Activated CD8-positive, alpha-beta T cell treated with anti-CD3 and anti-CD28 coated beads, Interleukin-2, amount 10 ng/mL, durations not matched to agents 7 days and 5 days (primary cell): Measurements from ENCODE around the gene GPR146. TPM values are rescaled to one million over a fixed set of nuclear protein-coding genes. Genes with fewer than 3 reads are reported as not detected.

ENCODE experiments used
- ATAC-seq: fragments of 150-1000 bp; cut with Tn5 transposase; one replicate; pipeline ENCODE4 v1.10.0; 2021; ENCODE audit warnings: moderate library complexity
- CTCF ChIA-PET: fragments of 350-600 bp; sonication (Branson Sonifier 250); formaldehyde crosslinking; loops from one replicate; lab custom pipeline; 2021; ENCODE audit warnings: antibody characterized with exemption; lab: Charles Lee
- POLR2A ChIA-PET: fragments of 350-600 bp; sonication (Branson Sonifier 250); formaldehyde crosslinking; loops from one replicate; lab custom pipeline; 2021; ENCODE audit warnings: antibody characterized with exemption; lab: Charles Lee
- DNase-seq: peaks from one replicate; pipeline ENCODE4 v3.0.0-alpha.2; 2020
- H3K27ac Mint-ChIP-seq: one replicate; pipeline ENCODE4 v1.8.0; 2021; ENCODE audit warnings: mild to moderate bottlenecking, mixed read lengths
- H3K27me3 Mint-ChIP-seq: one replicate; pipeline ENCODE4 v1.8.0; 2021; ENCODE audit warnings: low read depth, mixed read lengths
- H3K36me3 Mint-ChIP-seq: one replicate; pipeline ENCODE4 v1.8.0; 2021; ENCODE audit warnings: low read depth, mixed read lengths
- H3K4me1 Mint-ChIP-seq: one replicate; pipeline ENCODE4 v1.8.0; 2021; ENCODE audit warnings: low read depth, mixed read lengths
- H3K4me3 Mint-ChIP-seq: one replicate; pipeline ENCODE4 v1.8.0; 2021; ENCODE audit warnings: mild to moderate bottlenecking, mixed read lengths
- H3K9me3 Mint-ChIP-seq: one replicate; pipeline ENCODE4 v1.8.0; 2022; ENCODE audit warnings: mixed read lengths; ENCODE audit not compliant: insufficient read depth
- total RNA-seq, 2 experiments: library from RNA; stranded (reverse); gene quantifications; one replicate each; pipeline ENCODE4 v1.2.3, GENCODE V29; 2021

GPR146 gene
- total RNA-seq, 2 experiments from 2014 or later = 2.7 to 3.1 TPM

DNA sequence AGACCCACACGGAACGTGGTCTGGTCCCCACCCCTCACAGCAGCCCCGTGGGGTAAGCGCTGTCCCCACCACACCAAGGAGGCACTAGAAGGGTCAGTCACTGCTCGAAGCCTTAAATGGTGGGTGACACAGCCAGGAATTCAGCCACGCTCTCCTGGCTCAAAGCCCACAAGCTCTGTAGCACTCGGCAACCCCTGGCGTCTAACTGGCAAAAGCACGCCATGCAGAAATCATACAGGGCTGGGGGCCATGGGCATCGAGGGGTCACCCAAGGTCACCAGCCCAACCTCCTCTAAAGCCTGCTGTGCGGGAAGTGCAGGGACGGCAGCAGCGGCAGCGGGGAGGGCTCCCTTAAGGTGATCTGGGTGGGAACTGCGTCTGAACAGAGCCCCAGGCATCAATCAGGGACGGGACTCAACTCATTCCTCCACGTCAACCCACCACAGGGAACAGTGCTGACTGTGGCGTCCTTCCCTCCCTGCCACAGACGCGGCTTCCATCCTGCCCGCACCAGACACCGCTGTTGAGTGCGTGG, 51.3 kb downstream of the GPR146 start:
- Mint-ChIP-seq H3K27me3 (no peaks in the 10 kb centered on the region), H3K27ac (no peak overlapping the region), H3K4me1 (peaks cover 5% of the 10 kb centered on the region), H3K4me3 (no peak overlapping the region), H3K36me3 (peaks cover 3% of the 10 kb centered on the region), H3K9me3 (no peaks in the 10 kb centered on the region)
- ChIA-PET POLR2A (interaction anchor here (1.1 kb wide), 1 partner anchor 21 kb away, joined by 6 read pairs; no protein-coding TSS in a partner anchor), CTCF (interaction anchor here (0.7 to 1.6 kb wide), 2 partner anchors 30 to 42 kb away, joined by 3 to 5 read pairs; a partner anchor contains a TSS)
- ATAC-seq = no peak
- no peak for DNase-seq

DNA sequence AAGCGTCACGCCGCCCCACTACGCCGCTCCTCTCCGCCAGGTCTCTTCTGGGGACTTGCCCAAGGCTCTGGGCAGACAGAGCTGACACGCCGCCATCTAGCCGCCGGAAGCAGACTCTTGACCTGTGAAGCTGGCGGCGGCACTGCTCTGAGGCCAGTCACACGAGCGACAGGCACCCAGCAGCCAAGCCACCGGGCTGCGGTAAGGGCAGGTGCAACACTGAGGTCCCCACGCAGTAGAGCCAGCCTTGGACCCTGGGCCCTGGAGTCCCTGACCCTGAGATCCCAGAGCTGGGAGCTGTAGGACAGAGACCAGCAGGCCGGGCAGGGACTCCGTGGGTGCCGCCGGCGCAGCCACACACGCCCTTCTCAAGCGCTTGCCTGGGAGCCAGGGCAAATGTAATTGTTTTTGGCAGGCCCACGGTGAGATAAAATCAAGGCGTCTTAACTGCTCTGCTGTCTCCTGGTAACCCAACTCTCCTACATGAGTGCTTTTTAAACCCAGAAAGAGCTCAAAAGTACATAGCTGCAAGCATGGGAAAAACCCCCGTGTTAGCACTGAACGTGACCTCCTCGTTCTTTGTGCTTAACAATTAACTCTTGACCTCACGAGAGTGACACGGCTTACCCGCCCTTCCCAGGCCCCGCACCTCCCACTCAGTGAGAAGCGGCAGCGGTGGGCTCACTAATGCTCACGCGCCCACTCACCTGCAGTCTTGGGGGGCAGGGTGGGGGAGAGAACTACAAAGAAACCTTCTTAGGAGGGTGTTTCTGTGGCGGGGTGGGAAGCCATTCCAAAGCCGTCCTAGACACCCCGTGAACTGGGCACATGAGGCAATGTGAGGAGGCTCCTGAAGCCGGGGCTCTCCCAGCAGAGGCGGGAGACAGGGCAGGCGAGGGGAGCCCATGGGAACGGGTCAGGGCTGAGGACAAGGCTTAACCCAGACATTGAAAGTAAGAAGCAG, 52.1 kb downstream of the GPR146 start:
- no peak for ATAC-seq
- Mint-ChIP-seq H3K27ac (no peak overlapping the region), H3K27me3 (no peaks in the 10 kb centered on the region), H3K4me3 (no peak overlapping the region), H3K4me1 (peaks cover 5% of the 10 kb centered on the region), H3K9me3 (no peaks in the 10 kb centered on the region), H3K36me3 (peaks cover 3% of the 10 kb centered on the region)
- no peak for DNase-seq
- POLR2A ChIA-PET = interaction anchor here (1.1 kb wide), 1 partner anchor 21 kb away, joined by 6 read pairs; no protein-coding TSS in a partner anchor
- CTCF ChIA-PET = interaction anchor here (0.7 to 1.6 kb wide), 2 partner anchors 31 to 41 kb away, joined by 3 to 5 read pairs; a partner anchor contains a TSS

DNA sequence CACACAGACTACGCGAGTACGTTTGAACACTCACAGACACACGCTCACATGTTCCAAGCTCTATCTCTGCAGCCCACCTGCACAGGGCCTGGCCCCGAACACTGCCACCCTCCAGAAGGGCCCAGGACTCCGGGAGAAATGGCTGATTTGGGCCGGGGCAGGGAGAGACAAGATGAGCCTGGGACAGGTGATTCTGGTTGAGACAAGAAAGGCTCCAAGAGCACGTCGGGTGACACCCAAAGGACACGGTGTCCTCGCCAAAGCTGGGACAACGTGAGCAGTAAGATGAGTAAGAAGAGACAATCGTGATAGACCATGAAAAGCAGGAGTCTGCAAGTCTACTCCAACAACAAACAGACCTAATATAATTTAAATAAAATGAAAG, 52.8 kb downstream of the GPR146 start:
- POLR2A ChIA-PET = interaction anchor here (1.1 kb wide), 1 partner anchor 22 kb away, joined by 6 read pairs; no protein-coding TSS in a partner anchor

DNA sequence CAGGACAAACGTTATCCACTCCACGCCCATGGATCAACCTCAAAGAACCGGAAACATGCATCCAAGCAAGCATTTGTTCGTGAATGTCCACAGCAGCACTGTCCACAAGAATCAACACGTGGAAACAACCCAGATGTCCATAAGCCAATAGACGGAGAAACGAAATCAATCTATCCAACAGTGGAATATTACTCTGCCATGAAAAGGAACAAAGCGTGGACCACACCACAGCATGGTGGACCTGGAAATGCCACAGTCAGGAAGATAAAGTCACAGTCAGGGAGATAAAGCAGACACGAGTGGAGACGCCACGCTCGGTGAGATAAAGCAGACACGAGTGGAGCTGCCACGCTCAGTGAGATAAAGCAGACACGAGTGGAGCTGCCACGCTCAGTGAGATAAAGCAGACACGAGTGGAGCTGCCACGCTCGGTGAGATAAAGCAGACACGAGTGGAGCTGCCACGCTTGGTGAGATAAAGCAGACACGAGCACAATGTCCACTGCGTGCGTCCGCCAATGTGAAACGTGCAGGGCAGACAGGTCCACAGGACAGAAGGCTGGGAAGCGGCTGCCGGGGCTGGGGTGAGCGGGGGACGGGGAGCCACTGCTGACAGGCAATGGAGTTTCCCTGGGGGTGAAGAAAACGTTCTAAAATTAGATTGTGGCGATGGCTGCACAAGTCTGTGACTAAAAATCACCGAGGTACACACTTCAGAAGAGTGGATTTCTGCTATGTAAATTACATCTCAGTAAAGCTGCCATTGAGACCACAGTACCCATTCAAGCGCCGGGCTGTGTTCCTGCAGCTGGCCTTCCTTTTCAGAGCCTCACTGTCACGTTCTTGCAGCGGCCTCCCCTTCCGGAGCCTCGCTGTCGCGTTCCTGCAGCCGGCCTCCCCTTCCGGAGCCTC, 54.2 kb downstream of the GPR146 start:
- POLR2A ChIA-PET = no interaction called here

More for the DNA sequence above, 52.8 kb downstream of the GPR146 start:
- Mint-ChIP-seq H3K4me1 (peaks cover 5% of the 10 kb centered on the region), H3K36me3 (peaks cover 3% of the 10 kb centered on the region), H3K4me3 (no peak overlapping the region), H3K9me3 (no peaks in the 10 kb centered on the region), H3K27ac (no peak overlapping the region), H3K27me3 (no peaks in the 10 kb centered on the region)
- CTCF ChIA-PET = no interaction called here
- no peak for DNase-seq
- no peak for ATAC-seq

DNA sequence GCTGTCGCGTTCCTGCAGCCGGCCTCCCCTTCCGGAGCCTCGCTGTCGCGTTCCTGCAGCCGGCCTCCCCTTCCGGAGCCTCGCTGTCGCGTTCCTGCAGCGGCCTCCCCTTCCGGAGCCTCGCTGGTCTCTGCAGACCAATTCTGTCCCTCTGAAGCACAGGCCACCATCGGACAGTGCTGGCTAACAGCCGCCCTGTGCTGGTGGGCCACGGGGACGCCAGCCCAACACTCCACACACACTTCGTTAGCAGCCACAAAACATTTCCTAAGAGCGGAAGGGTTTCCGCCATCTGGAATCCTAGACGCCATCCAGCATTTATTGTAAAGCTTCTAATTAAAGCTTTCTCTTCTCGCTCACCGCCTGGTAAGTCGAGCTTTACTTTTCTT, 54.8 kb downstream of the GPR146 start:
- ATAC-seq (no peak), DNase-seq (no peak)
- ChIA-PET CTCF (interaction anchor here (0.9 to 1.3 kb wide), 3 partner anchors 13 to 107 kb away, joined by 3 read pairs; no protein-coding TSS in a partner anchor), POLR2A (no interaction called here)
- no peaks in the 10 kb centered on the region for H3K27me3 Mint-ChIP-seq
- H3K4me1 Mint-ChIP-seq = peaks cover 20% of the 10 kb centered on the region
- no peaks in the 10 kb centered on the region for H3K9me3 Mint-ChIP-seq
- no peak overlapping the region for H3K27ac Mint-ChIP-seq
- no peak overlapping the region for H3K4me3 Mint-ChIP-seq
- peaks cover 3% of the 10 kb centered on the region for H3K36me3 Mint-ChIP-seq

More for the DNA sequence above, 54.2 kb downstream of the GPR146 start:
- no peaks in the 10 kb centered on the region for H3K27me3 Mint-ChIP-seq
- peaks cover 3% of the 10 kb centered on the region for H3K36me3 Mint-ChIP-seq
- CTCF ChIA-PET = interaction anchor here (0.9 to 1.3 kb wide), 2 partner anchors 12 to 106 kb away, joined by 3 read pairs; no protein-coding TSS in a partner anchor
- no peak overlapping the region for H3K4me3 Mint-ChIP-seq
- ATAC-seq (no peak), DNase-seq (no peak)
- no peak overlapping the region for H3K27ac Mint-ChIP-seq
- H3K4me1 Mint-ChIP-seq = peaks cover 15% of the 10 kb centered on the region
- no peaks in the 10 kb centered on the region for H3K9me3 Mint-ChIP-seq

DNA sequence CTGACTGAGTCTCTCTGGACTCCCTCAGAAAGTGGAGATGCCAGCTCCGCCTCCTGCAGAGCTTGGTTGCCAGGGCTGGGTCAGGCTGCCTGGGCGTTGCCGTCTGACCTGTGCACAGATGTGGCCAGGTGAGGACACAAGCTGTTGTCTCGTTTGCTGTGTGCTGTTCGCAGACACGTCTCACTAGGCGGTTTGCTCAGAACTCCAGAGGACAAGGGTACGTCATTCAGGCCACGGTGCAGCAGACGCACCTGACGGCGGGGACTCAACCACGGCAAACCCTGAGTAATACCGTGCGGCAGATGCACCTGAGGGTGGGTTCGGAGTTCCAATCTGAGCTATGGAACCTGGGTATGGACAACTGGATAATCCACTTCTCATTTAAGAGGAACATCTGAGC, 55.3 kb downstream of the GPR146 start:
- DNase-seq = no peak
- Mint-ChIP-seq H3K4me3 (no peak overlapping the region), H3K36me3 (peaks cover 3% of the 10 kb centered on the region), H3K4me1 (peaks cover 21% of the 10 kb centered on the region), H3K27ac (no peak overlapping the region), H3K27me3 (no peaks in the 10 kb centered on the region), H3K9me3 (no peaks in the 10 kb centered on the region)
- ChIA-PET CTCF (interaction anchor here (0.9 to 1.0 kb wide), 2 partner anchors 14 to 34 kb away, joined by 3 read pairs; no protein-coding TSS in a partner anchor), POLR2A (no interaction called here)
- no peak for ATAC-seq

DNA sequence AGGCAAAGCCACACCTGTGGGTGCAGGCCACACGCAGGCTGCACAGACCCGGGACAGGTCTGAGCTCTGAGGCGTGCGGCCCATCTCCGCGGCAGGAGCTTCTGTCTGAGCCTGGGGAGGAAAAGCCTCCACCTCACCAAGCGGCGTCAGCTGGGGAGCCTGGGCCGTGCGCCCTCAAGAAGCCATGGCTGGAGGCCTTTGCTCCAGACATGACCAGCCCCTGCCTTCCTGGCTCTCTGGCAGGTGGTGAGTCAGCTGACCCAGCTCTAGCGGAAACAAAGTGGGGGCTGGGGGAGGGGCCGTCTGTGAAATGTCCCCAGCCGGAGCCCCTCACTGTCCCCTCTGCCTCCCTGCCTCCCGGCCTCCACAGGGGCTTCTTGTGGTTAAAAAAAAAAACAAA, 56.0 kb downstream of the GPR146 start:
- ChIA-PET POLR2A (no interaction called here), CTCF (interaction anchor here (1.0 kb wide), 1 partner anchor 35 kb away, joined by 3 read pairs; no protein-coding TSS in a partner anchor)
- DNase-seq (no peak), ATAC-seq (no peak)
- H3K9me3 Mint-ChIP-seq = no peaks in the 10 kb centered on the region
- H3K36me3 Mint-ChIP-seq = peaks cover 3% of the 10 kb centered on the region
- H3K27me3 Mint-ChIP-seq = no peaks in the 10 kb centered on the region
- H3K4me1 Mint-ChIP-seq = peaks cover 27% of the 10 kb centered on the region
- H3K27ac Mint-ChIP-seq = no peak overlapping the region
- H3K4me3 Mint-ChIP-seq = no peak overlapping the region

DNA sequence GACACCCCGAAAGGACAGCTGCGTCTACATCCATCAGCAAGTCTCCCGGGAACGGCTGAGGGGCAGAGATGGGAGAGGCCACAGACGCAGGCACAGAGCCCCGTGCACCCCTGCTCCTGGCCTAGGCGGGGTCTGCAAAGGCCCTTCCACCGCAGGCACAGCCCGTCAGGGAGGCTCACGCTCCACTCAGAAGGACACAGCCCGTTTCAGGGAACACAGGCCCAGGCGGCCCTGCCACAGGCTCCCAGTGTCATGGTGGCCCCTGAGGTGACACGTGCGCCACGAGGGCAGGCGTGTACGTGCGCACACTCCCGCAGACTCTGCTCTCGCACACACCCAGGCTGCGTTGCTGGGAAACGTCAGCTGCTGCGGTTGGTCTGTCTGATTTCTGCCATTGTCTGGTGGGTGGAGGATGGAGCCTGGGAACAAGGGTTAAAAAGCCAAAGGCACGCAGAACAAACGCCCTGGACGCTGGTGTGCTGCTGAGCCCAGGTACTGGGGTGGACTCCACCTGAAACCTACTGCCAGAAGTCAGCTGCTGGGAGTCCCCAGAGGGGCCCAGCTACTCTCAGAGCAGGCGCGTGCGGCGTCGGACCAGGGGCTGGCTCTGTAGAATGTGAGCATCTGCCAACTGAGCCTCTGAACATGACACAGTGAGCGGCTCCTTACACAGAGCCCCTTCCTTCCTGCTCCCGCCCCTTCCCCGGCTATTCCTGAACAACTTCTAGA, 56.7 kb downstream of the GPR146 start:
- POLR2A ChIA-PET = no interaction called here
- H3K27ac Mint-ChIP-seq = no peak overlapping the region
- H3K27me3 Mint-ChIP-seq = no peaks in the 10 kb centered on the region
- no peaks in the 10 kb centered on the region for H3K9me3 Mint-ChIP-seq
- H3K4me3 Mint-ChIP-seq = no peak overlapping the region
- CTCF ChIA-PET = interaction anchor here (0.9 kb wide), 1 partner anchor 35 kb away, joined by 4 read pairs; no protein-coding TSS in a partner anchor
- DNase-seq (no peak), ATAC-seq (no peak)
- H3K4me1 Mint-ChIP-seq = peaks cover 27% of the 10 kb centered on the region
- H3K36me3 Mint-ChIP-seq = peaks cover 3% of the 10 kb centered on the region

DNA sequence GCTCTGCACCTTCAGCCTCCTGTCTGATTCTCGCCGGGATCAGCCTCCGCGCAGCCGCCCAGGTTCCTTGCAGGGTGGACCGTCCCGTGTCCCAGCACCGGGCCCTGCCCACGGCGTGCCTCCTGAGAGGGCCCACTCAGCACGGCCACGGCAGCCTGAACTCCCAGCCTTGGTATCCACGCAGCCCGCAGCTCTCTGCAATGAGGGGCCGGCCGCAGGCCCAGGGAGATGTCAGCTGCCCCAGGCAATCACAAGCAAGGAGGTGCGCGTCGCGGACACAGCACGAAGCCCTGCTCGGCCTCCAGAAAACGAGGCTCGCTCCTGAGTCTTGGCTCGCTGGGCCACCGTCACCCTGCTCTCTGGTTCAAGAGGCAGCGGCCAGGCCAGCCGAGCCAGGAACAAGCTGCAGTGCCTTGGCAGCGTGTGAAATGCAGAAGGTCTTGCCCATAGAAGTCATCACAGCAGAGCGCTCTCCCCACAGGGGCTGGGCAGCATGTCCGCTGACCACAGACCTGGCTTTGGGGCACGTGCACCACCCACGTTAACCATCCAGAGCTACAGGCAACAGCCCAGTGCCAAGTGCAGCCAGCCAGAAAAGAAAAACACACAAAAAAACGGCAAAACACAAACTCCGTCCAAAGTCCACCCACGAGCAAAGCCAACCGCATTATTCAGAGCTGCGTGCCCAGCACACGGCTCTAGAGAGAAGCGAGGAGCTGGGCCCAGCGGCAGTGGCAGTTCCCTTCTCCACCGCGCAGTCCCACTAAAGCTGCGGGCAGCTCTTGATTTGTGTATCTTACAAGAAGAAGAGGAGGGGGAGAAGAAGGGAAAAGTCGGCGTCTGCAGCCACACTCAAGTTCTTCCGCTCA, 57.5 kb downstream of the GPR146 start:
- Mint-ChIP-seq H3K27ac (no peak overlapping the region), H3K4me3 (no peak overlapping the region), H3K9me3 (no peaks in the 10 kb centered on the region), H3K36me3 (peaks cover 3% of the 10 kb centered on the region), H3K4me1 (peaks cover 27% of the 10 kb centered on the region), H3K27me3 (no peaks in the 10 kb centered on the region)
- ChIA-PET POLR2A (interaction anchor here (0.8 kb wide), 1 partner anchor 127 kb away, joined by 3 read pairs; the partner anchor contains the start of gene COX19), CTCF (interaction anchor here (0.7 to 4.0 kb wide), 7 partner anchors 16 to 108 kb away, joined by 3 to 19 read pairs (median 4); a partner anchor contains a TSS)
- no peak for ATAC-seq
- no peak for DNase-seq
